HCT116 (cell line): Measurements from ENCODE around the gene ZC3H6. TPM values are rescaled to one million over a fixed set of nuclear protein-coding genes. Genes with fewer than 3 reads are reported as not detected.

Experiments used
- ATAC-seq: fragments of 200-7000 bp; cut with Tn5 transposase; 2 replicates; pipeline ENCODE4 v1.9.1; 2020; ENCODE audit warnings: mild to moderate bottlenecking, moderate library complexity
- BruUV-seq: library from RNA; stranded (reverse); fragments of 400-500 nt; replicated peaks from 2 replicates; lab custom pipeline; 2021; lab: Mats Ljungman, UMichigan
- CTCF ChIA-PET: fragments of 300-600 bp; sonication (Branson Sonifier 250); formaldehyde crosslinking; loops from one replicate; lab custom pipeline; 2021; ENCODE audit warnings: antibody characterized with exemption; lab: Charles Lee
- POLR2A ChIA-PET: fragments of 300-600, 350-600 bp; sonication (Branson Sonifier 250); formaldehyde crosslinking; loops from one replicate; lab custom pipeline; 2021; ENCODE audit warnings: antibody characterized with exemption; lab: Charles Lee
- RAD21 ChIA-PET, 2 experiments: fragments of 300-600 bp; sonication (Branson Sonifier 250); formaldehyde crosslinking; loops; one replicate each; lab custom pipeline; 2023; ENCODE audit warnings: low total read pairs in 2 of 2; ENCODE audit not compliant: uncharacterized antibody in 2 of 2, unreplicated experiment in 2 of 2, low non-redundant PET in 1 of 2; lab: Charles Lee
- DNase-seq: peaks from one replicate; pipeline ENCODE4 v3.0.0-alpha.2; 2010; ENCODE audit warnings: low read depth, low spot score
- H2AFZ ChIP-seq: fragments of 200-600 bp; shearing (Covaris generic), sonication (generic); 2 replicates; pipeline ENCODE4 v1.6.1; 2017; ENCODE audit warnings: low read depth, mixed run types, mixed read lengths, antibody characterized with exemption, low read length; ENCODE audit not compliant: poor library complexity, severe bottlenecking
- H3K27ac ChIP-seq: 2 replicates; pipeline ENCODE4 v1.5.1; 2012; ENCODE audit warnings: low read depth, low read length
- H3K27me3 ChIP-seq: fragments of 200-600 bp; sonication (generic); 2 replicates; pipeline ENCODE4 v1.6.1; 2016; ENCODE audit warnings: mixed run types, low read length, mixed read lengths; ENCODE audit not compliant: insufficient read depth
- H3K36me3 ChIP-seq, 2 experiments: fragments of 200-500 bp in 1 of 2; fragments of 200-600 bp in 1 of 2; sonication (Bioruptor generic) in 1 of 2; sonication (generic) in 1 of 2; 2 replicates each; pipeline versions ENCODE4 v1.5.1 to v1.6.1; 2014 to 2016; ENCODE audit warnings: low read length in 2 of 2, inconsistent platforms in 1 of 2, mixed read lengths in 1 of 2, mixed run types in 1 of 2; ENCODE audit not compliant: insufficient read depth in 2 of 2, control insufficient read depth in 1 of 2
- H3K4me1 ChIP-seq, 2 experiments: fragments of 200-600 bp in 1 of 2; sonication (generic) in 1 of 2; 2 replicates each; pipeline versions ENCODE4 v1.5.1 to v1.6.1; 2012 to 2017; ENCODE audit warnings: low read length in 2 of 2, inconsistent platforms in 1 of 2, mild to moderate bottlenecking in 1 of 2, mixed read lengths in 1 of 2, mixed run types in 1 of 2, moderate library complexity in 1 of 2; ENCODE audit not compliant: insufficient read depth in 2 of 2, control insufficient read depth in 1 of 2
- H3K4me2 ChIP-seq: fragments of 200-600 bp; sonication (generic); 2 replicates; pipeline ENCODE4 v1.6.1; 2017; ENCODE audit warnings: mixed run types, low read length, mixed read lengths
- H3K4me3 ChIP-seq, 2 experiments: fragments of 200-600 bp in 1 of 2; sonication (generic) in 1 of 2; replicated peaks in 1 of 2; 2 replicates each; pipeline ENCODE4 v1.5.1; 2011 to 2016; ENCODE audit warnings: low read length in 2 of 2, control low read depth in 1 of 2, low read depth in 1 of 2, mild to moderate bottlenecking in 1 of 2, mixed read lengths in 1 of 2, mixed run types in 1 of 2
- H3K79me2 ChIP-seq: fragments of 200-600 bp; sonication (generic); 2 replicates; pipeline ENCODE4 v1.6.1; 2017; ENCODE audit warnings: mild to moderate bottlenecking, mixed run types, low read length, moderate library complexity, mixed read lengths; ENCODE audit not compliant: insufficient read depth
- H3K9ac ChIP-seq: fragments of 200-600 bp; sonication (generic); 2 replicates; pipeline ENCODE4 v1.6.1; 2016; ENCODE audit warnings: low read length, mixed read lengths
- H3K9me2 ChIP-seq: fragments of 200-600 bp; sonication (generic), shearing (Covaris generic); 2 replicates; pipeline ENCODE4 v1.6.1; 2017; ENCODE audit warnings: mixed run types, mild to moderate bottlenecking, moderate library complexity; ENCODE audit not compliant: insufficient read depth
- H3K9me3 ChIP-seq, 2 experiments: fragments of 200-500 bp in 1 of 2; fragments of 200-600 bp in 1 of 2; sonication (Bioruptor generic) in 1 of 2; sonication (generic) in 1 of 2; 2 replicates each; pipeline ENCODE4 v1.6.1; 2014 to 2017; ENCODE audit warnings: low read length in 2 of 2, mixed read lengths in 2 of 2, inconsistent platforms in 1 of 2, low read depth in 1 of 2, mild to moderate bottlenecking in 1 of 2, mixed run types in 1 of 2, moderate library complexity in 1 of 2; ENCODE audit not compliant: control insufficient read depth in 1 of 2, insufficient read depth in 1 of 2
- H4K20me1 ChIP-seq: fragments of 200-600 bp; sonication (generic), shearing (Covaris generic); 2 replicates; pipeline ENCODE4 v1.6.1; 2017; ENCODE audit warnings: mixed run types, mild to moderate bottlenecking, moderate library complexity; ENCODE audit not compliant: insufficient read depth
- CEBPB ChIP-seq: IDR thresholded peaks from 2 replicates; pipeline ENCODE4 v1.6.1; 2012; ENCODE audit warnings: low read depth
- ELF1 ChIP-seq: IDR thresholded peaks from 2 replicates; pipeline ENCODE4 v1.6.1; 2012; ENCODE audit warnings: low read depth, borderline replicate concordance
- FOSL1 ChIP-seq: IDR thresholded peaks from 2 replicates; pipeline ENCODE4 v1.6.1; 2012; ENCODE audit warnings: low read depth
- POLR2A ChIP-seq: IDR thresholded peaks from 2 replicates; pipeline ENCODE4 v1.7.0; 2011; ENCODE audit warnings: borderline replicate concordance; ENCODE audit not compliant: insufficient read depth, insufficient read length; ENCODE audit errors: extremely low read depth
- POLR2AphosphoS5 ChIP-seq: IDR thresholded peaks from 2 replicates; pipeline ENCODE4 v1.6.1; 2011; ENCODE audit warnings: mild to moderate bottlenecking, low read depth, low read length, moderate library complexity
- RAD21 ChIP-seq: IDR thresholded peaks from 2 replicates; pipeline ENCODE4 v1.6.1; 2012; ENCODE audit warnings: low read depth, mild to moderate bottlenecking
- TCF7L2 ChIP-seq: IDR thresholded peaks from 2 replicates; pipeline ENCODE4 v1.7.0; 2011; ENCODE audit warnings: borderline replicate concordance, inconsistent platforms; ENCODE audit not compliant: insufficient read depth, insufficient read length; ENCODE audit errors: extremely low read depth
- YY1 ChIP-seq: IDR thresholded peaks from 2 replicates; pipeline ENCODE4 v1.6.1; 2011; ENCODE audit warnings: low read length, low read depth, moderate library complexity, mild to moderate bottlenecking; ENCODE audit not compliant: insufficient replicate concordance; ENCODE audit errors: extremely low read depth
- ZFX ChIP-seq: fragments of 450-650 bp; IDR thresholded peaks from 2 replicates; pipeline ENCODE4 v1.6.1; 2017
- ZNF274 ChIP-seq: fragments of 200-500 bp; sonication (Bioruptor generic); IDR thresholded peaks from 2 replicates; pipeline ENCODE4 v1.6.1; 2014; ENCODE audit warnings: mild to moderate bottlenecking, low read depth, low read length, inconsistent platforms
- intact Hi-C: fragments of 100-400 bp; cut with micrococcal nuclease; formaldehyde crosslinking; loops from 2 replicates; pipeline ENCODE4 v1.10.0; 2022
- total RNA-seq: library from RNA; stranded (reverse); gene quantifications from one replicate; pipeline ENCODE4 v1.2.1, GENCODE V29; 2021; ENCODE audit not compliant: unreplicated experiment
- TF ChIP-seq, protein P1 (sequence below): IDR thresholded peaks from 2 replicates; pipeline ENCODE4 v1.6.1; 2012

The ZC3H6 gene
- total RNA-seq, 1 experiment from 2014 or later: 7.0 TPM

DNA sequence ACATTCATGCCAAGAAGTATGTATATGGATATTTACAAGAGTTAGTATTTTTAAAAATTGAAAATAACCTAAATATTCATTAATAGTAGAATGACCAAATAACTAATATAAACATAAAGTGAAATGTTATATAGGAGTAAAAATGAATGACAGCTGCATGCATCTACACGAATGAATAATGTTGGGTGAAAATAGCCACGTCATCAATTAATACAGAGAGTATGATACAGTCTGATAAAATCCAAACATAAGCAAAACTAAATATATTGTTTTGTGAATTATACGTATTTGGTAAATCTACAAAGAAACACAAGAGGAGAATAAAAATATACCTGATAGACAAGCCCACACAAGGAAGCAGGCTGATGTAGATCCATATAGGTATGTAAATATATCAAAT lies 45.0 kb upstream of the ZC3H6 start:
- ChIA-PET POLR2A (no interaction called here), RAD21 (no interaction called here), CTCF (no interaction called here)
- Histone ChIP-seq H2AFZ (no peak overlapping the region), H3K4me3 (no peak overlapping the region), H3K9me2 (no peaks in the 10 kb centered on the region), H3K9ac (no peak overlapping the region), H3K4me1 (peaks cover 10 to 13% of the 10 kb centered on the region in 2 experiments), H4K20me1 (no peaks in the 10 kb centered on the region), H3K27me3 (no peaks in the 10 kb centered on the region), H3K79me2 (no peaks in the 10 kb centered on the region), H3K27ac (no peak overlapping the region), H3K4me2 (no peak overlapping the region), H3K9me3 (no peaks in the 10 kb centered on the region), H3K36me3 (peaks cover 0 to 4% of the 10 kb centered on the region in 2 experiments; a peak in 1 of 4 replicates)
- no peak for ATAC-seq
- intact Hi-C loops: no loop called here
- DNase-seq: no peak
- TF ChIP-seq ZNF274 (no peak), POLR2AphosphoS5 (no peak), POLR2A (no peak)
- no TSS peak for BruUV-seq

DNA sequence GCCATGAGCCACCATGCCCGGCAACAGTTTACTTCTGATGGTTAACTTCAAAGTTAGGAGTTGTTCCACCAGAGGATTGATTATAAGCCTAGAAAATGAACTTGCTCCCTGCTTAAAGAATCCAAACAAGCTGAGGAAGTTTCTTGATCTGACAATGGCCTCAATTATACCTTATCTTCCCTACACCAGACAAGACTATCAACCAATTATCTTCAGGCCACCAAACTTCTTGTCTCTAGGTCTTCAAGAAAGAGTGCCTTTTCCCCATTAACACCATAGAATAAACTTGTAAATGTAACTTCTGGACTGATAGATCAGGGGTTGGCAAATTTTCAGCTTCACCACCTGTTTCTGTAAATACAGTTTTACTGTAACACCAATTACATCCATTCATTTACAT lies 35.5 kb upstream of the ZC3H6 start:
- ChIA-PET POLR2A (no interaction called here), RAD21 (no interaction called here), CTCF (no interaction called here)
- DNase-seq (no peak), ATAC-seq (no peak)
- no peak overlapping the region for H3K4me3 ChIP-seq
- no peak for TF ChIP-seq YY1
- TF ChIP-seq CEBPB: no peak
- TF ChIP-seq POLR2A: no peak
- TF ChIP-seq ZNF274: no peak
- TF ChIP-seq ELF1: no peak
- TF ChIP-seq TCF7L2: no peak
- no peak for TF ChIP-seq FOSL1
- no peak for TF ChIP-seq ZFX
- TF ChIP-seq, protein P1, sequence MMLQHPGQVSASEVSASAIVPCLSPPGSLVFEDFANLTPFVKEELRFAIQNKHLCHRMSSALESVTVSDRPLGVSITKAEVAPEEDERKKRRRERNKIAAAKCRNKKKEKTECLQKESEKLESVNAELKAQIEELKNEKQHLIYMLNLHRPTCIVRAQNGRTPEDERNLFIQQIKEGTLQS: no peak
- TF ChIP-seq POLR2AphosphoS5: no peak
- TF ChIP-seq RAD21: no peak
- intact Hi-C loops: no loop called here
- no peaks in the 10 kb centered on the region for H3K4me1 ChIP-seq
- no peaks in the 10 kb centered on the region for H3K27me3 ChIP-seq
- no peaks in the 10 kb centered on the region for H3K9me2 ChIP-seq
- no TSS peak for BruUV-seq
- 0 out of 4 replicates have a peak, but pooled peaks cover 2 to 4% of the 10 kb centered on the region in 2 experiments for H3K36me3 ChIP-seq
- H3K27ac ChIP-seq: no peak overlapping the region
- no peaks in the 10 kb centered on the region for H3K9me3 ChIP-seq
- H3K4me2 ChIP-seq: no peak overlapping the region
- no peaks in the 10 kb centered on the region for H4K20me1 ChIP-seq
- H3K79me2 ChIP-seq: no peaks in the 10 kb centered on the region; the same call in none of the 2 replicates
- no peak overlapping the region for H3K9ac ChIP-seq
- no peak overlapping the region for H2AFZ ChIP-seq
